IPS-18c (cell line): Measurements from ENCODE around the gene RELL2.

Experiments
- H3K4me3 ChIP-seq: 2 replicates; pipeline ENCODE4 v1.7.0; 2013; ENCODE audit warnings: low read depth, mild to moderate bottlenecking, low read length, moderate library complexity; ENCODE audit not compliant: insufficient read depth
- H3K9me3 ChIP-seq: one replicate; pipeline ENCODE4 v1.6.1; 2013; ENCODE audit warnings: mild to moderate bottlenecking, low read length, moderate library complexity; ENCODE audit not compliant: control insufficient read depth, insufficient read depth

Gene RELL2

DNA sequence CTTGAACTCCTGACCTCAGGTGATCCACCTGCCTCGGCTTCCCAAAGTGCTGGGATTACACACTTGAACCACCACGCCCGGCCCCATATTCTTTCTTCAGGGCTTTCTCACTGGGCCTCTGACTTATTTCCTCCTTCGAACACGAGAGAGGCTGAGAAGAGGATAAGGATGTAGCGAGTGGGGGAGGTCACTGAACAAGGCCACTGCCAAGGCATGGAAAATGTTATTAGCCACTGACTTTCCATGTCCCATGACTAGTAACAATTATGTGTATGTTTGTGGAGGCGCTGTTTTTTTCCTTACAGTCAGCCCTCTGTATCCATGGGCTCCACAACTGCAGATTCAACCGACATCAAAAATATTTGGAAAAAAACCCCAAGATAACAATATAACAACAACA lies 26.7 kb downstream of the RELL2 start:
- H3K4me3 ChIP-seq: no peak overlapping the region
- H3K9me3 ChIP-seq: no peaks in the 10 kb centered on the region

GRCh38 chr5:141664733-141665461 lies 28.1 kb downstream of the RELL2 start:
- Histone ChIP-seq H3K9me3 (no peaks in the 10 kb centered on the region), H3K4me3 (no peak overlapping the region)

DNA sequence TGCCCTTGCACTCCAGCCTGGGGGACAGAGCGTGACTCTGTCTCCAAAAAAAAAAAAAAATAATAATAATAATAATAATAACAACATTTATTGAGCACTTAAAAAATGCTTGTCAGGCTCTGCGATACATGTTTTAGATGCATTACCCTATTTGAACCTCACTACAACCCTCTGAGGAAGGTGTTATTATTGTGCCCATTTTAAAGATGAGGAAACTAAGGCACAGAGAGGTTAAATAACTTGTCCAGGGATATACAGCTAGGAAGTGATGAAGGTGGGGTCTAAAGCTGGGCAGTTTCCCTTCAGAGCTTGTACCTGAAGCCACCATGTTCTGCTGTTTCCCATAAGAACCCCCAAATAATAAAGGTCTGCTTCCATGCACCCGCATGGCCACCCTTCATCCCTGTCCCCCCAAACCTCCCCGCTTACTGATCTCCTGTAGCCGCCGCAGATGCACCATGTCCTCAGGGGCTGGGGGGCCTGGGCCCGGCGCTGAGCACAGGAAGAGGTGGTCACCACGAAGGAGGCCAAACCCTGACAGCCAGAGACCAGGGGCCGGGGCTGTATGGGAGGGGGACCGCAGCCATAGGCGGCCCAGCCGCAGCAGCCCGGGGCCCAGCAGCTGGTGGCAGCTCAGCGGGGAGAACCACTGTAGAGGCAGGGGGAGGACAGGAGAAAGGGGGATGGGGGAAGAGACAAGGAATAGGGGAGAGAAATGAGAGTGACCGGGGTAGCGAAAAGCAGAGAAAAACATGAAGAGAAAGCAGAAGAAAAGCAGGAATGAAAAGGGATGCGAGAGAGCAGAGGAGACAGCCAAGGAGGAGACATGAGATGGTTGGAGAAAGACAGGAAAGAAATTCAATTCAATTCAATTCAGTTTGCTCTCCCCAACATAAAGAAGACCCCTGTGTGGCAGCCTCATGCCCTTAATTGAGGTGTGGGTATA lies 29.5 kb downstream of the RELL2 start:
- H3K4me3 ChIP-seq: no peak overlapping the region
- H3K9me3 ChIP-seq: no peaks in the 10 kb centered on the region

DNA sequence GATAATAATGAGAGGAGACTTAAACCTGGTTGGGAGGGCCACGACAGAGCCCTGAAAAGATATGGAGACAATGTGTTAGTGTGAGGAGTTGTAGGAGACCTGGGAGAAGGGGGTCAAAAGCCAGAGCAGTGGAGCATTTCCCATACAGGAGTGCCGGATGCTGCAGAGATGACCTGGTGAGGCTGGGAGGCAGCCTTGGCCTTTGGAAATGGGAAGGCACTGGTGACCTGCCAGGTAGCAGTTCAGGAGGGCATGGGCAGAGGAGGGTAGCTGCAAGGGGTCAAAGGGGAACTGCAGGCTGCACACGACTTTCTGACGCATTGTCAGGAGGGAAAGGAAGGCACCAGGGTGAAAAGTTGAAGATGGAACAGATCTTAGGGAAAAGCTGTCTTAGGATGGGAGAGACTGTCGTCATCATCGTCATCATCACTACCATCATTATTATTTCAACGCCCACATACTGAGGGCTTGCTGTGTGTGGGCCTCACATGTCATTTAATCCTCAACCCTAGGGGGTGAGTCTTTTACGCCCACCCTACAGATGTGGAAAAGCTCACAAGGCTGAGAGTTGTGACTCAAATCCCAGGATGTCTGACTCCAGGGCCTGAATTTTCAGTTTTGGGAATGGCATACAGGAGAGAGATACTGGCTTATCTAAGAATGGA lies 31.9 kb downstream of the RELL2 start:
- no peaks in the 10 kb centered on the region for H3K9me3 ChIP-seq
- H3K4me3 ChIP-seq: no peak overlapping the region

- no peaks in the 10 kb centered on the region for H3K9me3 ChIP-seq
- no peak overlapping the region for H3K4me3 ChIP-seq
Measured at GRCh38 chr5:141669520-141669919, 32.7 kb downstream of the RELL2 start.

DNA sequence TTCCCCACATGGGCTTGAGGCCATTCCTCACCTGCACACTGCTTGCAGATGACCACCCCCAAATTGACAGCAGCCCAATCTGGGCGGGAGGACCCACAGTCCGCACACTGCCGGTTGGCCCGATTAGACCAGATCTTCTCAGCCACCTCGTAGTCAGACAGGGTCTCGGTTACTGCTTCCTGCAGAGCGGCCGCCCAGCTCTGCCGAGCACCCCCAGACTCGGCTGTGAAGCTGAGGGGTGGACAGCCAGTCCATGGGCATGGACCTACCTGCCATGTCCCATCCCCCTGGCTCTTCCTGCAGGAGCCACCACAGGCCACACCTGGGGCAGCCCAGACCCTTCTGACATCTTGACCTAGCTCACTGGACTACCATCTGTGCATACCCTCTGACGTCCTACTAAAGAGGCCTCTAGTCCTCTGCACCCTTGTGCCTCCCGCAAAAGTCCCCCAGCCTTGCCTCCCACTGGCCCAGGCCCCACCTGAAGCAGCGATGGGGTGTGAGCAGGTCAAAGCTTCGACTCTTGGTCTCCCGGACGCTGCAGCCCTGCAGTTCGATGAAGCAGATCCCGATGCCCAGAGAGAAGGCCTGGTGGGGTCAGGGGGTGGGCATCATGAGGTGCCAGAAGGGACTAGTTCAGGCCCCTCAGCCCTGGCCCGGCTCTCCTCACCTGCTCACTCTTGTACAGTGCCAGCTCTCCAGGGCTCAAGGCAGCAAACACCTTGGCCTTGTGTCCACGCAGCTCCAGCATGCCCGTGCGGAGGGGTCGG lies 35.5 kb downstream of the RELL2 start:
- no peak overlapping the region for H3K4me3 ChIP-seq

DNA sequence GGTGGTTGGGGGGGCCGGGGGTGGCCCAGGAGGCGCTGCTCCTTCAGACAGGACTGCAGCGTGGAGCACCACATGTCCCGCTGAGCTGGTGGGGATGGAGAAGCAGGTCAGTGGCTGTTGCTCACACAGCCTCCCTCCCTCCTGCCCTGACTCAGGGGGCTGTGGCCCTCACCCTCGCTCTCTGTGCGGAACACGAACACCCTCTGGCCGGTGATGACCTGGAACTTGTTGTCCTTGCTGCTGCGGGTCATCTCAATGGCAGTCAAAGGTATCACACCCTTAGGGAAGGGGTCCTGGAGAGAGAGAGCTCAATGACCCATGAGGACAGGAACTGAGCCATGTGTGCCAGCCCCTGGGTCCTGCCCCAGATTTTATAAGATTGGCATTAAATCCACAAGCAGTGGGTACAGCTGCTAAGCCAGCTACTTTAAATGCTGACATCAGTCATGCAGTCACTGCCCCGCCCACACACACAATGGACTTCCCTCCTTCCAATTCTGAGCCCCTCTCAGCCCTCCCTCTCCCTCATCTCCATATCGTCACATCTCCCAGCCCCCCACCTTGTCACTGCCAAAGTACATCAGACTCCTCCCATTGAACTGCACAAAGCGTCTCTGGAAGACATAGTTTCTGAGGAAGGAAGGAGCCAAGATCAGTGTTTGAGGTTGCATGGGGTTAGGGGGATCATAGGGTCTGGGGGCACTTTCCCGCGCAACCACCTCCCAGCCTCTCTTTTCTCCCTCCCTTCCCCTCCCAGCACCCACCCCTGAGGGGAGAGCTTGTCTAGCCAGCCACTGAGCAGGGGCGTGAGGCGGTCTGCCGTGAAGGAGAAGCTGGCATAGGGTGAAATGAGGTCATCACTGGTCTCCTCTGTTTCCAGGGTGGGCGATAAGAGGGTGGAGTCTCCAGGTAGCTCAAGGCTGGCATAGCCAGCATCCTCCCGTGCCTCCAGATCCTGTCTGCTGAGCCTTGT lies 36.3 kb downstream of the RELL2 start:
- Histone ChIP-seq H3K9me3 (no peaks in the 10 kb centered on the region), H3K4me3 (no peak overlapping the region)

More for the DNA sequence above, 35.5 kb downstream of the RELL2 start:
- no peaks in the 10 kb centered on the region for H3K9me3 ChIP-seq

- H3K4me3 ChIP-seq: no peak overlapping the region
- H3K9me3 ChIP-seq: no peaks in the 10 kb centered on the region
Measured at GRCh38 chr5:141674747-141675146, 38.0 kb downstream of the RELL2 start.

GRCh38 chr5:141675672-141676071 lies 38.9 kb downstream of the RELL2 start:
- Histone ChIP-seq H3K4me3 (no peak overlapping the region), H3K9me3 (no peaks in the 10 kb centered on the region)

GRCh38 chr5:141677415-141677814 lies 40.6 kb downstream of the RELL2 start:
- H3K4me3 ChIP-seq: no peak overlapping the region
- no peaks in the 10 kb centered on the region for H3K9me3 ChIP-seq

- Histone ChIP-seq H3K4me3 (no peak overlapping the region), H3K9me3 (no peaks in the 10 kb centered on the region)
Measured at GRCh38 chr5:141680178-141680577, 43.4 kb downstream of the RELL2 start.

- Histone ChIP-seq H3K4me3 (peak overlapping the region; percentile 46; the same call in 1 of the 2 replicates), H3K9me3 (no peaks in the 10 kb centered on the region)
Measured at GRCh38 chr5:141680751-141681201, 44.0 kb downstream of the RELL2 start.

DNA sequence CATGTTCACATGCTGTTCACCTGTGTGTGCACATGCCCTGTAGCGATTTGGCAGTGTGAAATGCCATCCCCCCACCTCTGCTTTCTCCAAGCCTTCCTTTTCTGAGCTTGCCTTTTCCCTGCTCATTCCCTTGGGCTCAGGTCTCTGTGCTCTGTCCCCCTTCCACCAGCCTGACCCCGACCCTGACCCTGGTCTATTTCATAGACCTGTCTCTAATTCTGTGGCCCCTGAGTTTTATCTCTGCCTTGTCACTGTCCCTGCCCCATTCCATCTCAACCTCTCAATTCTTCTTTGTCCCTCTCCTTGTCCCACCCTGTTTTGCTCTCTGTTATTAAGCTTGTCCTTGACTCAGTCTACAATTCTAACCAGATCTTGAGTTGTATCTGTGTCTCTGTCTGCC lies 44.5 kb downstream of the RELL2 start:
- H3K9me3 ChIP-seq: no peaks in the 10 kb centered on the region
- H3K4me3 ChIP-seq: peak overlapping the region; percentile 46; the same call in 1 of the 2 replicates

DNA sequence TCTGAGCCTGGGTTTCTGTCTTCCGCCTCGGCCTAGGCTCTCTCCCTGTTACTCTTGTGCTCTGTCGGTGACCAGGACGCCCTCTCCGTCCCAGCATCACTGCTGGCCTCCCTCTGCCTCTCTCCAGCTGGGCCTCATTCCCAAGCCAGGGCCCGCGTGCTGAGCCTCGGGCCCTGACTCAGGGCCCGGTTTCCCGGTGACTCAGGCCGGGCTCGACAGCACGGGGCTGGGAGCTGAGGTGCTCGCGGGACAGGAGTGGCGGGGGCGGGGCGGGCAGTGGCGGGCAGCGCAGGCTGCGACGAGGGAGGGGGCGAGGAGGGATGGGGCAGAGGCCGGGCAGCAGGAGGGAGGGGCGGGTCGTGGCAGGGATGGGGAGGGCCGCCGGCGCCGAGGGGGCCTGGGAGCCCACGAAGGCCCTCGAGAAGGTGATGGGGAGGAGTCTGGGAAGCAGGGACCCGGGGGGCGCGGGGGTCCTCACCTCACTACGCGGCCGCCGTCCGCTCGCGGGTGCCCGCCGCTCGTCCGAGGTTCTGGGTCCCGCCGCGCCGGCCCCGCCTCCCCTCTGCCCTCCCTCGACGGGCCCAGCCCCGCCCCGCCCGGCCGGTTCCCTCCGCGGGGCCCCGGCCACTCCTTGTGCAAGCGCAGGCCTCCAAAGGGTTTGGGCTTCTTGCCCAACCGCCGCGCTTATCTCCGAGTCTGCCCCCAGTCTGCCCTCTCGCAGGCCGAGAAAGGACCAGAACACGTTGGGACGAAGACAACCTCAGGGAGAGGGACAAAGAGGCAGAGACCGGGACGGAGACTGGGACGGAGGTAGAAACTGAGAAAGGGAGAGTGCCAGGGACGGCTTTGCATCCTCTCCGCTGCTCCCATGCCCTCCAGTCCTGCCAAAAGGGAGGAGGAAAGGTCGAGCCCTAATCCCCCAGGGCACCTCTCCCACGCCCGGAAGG lies 45.2 kb downstream of the RELL2 start, which contains the start of gene ARAP3:
Gene ARAP3 (minus strand): TSS at position 536 of the 947 bp plus-strand sequence. CDS start 1,744 bp downstream, outside the sequence.
- H3K9me3 ChIP-seq: no peaks in the 10 kb centered on the region
- peak within 1 kb of the TSS; percentile 46 for H3K4me3 ChIP-seq

GRCh38 chr5:141683596-141684141 lies 46.9 kb downstream of the RELL2 start:
- H3K9me3 ChIP-seq: no peaks in the 10 kb centered on the region
- no peak overlapping the region for H3K4me3 ChIP-seq
